ENCODE results near the gene MPL.

DNA sequence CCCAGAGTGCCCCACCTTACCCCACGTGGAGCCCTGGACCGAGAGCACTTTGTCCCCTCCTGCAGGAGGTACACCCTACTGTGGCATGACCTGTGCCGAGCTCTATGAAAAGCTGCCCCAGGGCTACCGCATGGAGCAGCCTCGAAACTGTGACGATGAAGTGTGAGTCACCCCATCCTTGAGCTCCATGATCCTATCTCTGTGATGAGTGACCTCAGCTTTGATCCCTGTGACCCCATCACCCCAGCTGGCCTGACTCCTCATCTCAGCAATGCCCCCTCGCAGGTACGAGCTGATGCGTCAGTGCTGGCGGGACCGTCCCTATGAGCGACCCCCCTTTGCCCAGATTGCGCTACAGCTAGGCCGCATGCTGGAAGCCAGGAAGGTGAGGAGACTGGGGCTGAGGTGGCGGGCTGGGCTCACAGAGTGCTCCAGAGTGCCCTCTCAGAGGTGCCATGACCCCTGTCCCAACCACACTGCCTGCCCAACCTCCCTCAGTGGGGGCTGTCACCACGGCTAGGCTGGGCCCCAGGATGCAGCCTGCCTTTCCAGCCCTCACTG, 16.2 kb upstream of the MPL start:
- TF ChIP-seq, protein P1, sequence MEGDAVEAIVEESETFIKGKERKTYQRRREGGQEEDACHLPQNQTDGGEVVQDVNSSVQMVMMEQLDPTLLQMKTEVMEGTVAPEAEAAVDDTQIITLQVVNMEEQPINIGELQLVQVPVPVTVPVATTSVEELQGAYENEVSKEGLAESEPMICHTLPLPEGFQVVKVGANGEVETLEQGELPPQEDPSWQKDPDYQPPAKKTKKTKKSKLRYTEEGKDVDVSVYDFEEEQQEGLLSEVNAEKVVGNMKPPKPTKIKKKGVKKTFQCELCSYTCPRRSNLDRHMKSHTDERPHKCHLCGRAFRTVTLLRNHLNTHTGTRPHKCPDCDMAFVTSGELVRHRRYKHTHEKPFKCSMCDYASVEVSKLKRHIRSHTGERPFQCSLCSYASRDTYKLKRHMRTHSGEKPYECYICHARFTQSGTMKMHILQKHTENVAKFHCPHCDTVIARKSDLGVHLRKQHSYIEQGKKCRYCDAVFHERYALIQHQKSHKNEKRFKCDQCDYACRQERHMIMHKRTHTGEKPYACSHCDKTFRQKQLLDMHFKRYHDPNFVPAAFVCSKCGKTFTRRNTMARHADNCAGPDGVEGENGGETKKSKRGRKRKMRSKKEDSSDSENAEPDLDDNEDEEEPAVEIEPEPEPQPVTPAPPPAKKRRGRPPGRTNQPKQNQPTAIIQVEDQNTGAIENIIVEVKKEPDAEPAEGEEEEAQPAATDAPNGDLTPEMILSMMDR (IDR thresholded peaks at IDR 0.05), result no peak
- no peak for TF ChIP-seq POLR2AphosphoS5 (IDR thresholded peaks at IDR 0.05; ENCODE audit: insufficient read depth in 1 of 2, low read depth in 1 of 2)
- TF ChIP-seq POLR2A (IDR thresholded peaks at IDR 0.05), result no peak

Data from vagina (tissue), 2 donors.